ENCODE data around the gene ITPR1. TPM values are rescaled to one million over a fixed set of nuclear protein-coding genes. Genes with fewer than 3 reads are reported as not detected.

Gene ITPR1
- total RNA-seq, 1 experiment from 2014 or later: 7.5 TPM

DNA sequence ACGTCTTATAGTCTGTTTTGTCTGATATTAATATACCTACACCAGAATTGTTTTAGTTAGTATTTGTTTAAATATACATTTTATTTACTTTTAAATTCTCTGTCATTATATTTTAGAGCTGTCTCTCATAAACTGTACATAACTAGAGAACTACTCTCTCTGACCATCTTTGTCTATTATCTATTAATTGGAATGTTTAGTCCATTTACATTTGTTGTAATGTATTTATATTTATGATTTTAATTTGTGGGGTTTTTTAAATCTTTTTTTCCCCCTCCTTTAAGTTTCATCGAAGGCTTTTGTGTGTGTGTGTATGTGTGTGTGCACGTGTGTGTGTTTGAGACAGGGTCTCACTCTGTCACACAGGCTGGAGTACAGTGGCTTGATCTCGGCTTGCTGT is 47.1 kb downstream of the ITPR1 start:
- Mint-ChIP-seq H3K4me1 (ENCODE audit: insufficient read depth, unreplicated experiment) (no peaks in the 10 kb centered on the region), H3K4me3 (ENCODE audit: unreplicated experiment) (no peak overlapping the region), H3K36me3 (ENCODE audit: insufficient read depth, unreplicated experiment) (no peaks in the 10 kb centered on the region), H3K27me3 (ENCODE audit: insufficient read depth, unreplicated experiment) (no peaks in the 10 kb centered on the region), H3K27ac (ENCODE audit: low read depth, unreplicated experiment) (no peak overlapping the region), H3K9me3 (ENCODE audit: unreplicated experiment) (peaks cover 20% of the 10 kb centered on the region)
- ChIA-PET CTCF (no interaction called here), POLR2A (interaction anchor here (0.7 kb wide), 2 partner anchors 52 to 1363 kb away, joined by 3 read pairs; no protein-coding TSS in a partner anchor)
- BruUV-seq (replicated peaks): no TSS peak
- DNase-seq (ENCODE audit: unreplicated experiment): no peak
- TF ChIP-seq, protein P1, sequence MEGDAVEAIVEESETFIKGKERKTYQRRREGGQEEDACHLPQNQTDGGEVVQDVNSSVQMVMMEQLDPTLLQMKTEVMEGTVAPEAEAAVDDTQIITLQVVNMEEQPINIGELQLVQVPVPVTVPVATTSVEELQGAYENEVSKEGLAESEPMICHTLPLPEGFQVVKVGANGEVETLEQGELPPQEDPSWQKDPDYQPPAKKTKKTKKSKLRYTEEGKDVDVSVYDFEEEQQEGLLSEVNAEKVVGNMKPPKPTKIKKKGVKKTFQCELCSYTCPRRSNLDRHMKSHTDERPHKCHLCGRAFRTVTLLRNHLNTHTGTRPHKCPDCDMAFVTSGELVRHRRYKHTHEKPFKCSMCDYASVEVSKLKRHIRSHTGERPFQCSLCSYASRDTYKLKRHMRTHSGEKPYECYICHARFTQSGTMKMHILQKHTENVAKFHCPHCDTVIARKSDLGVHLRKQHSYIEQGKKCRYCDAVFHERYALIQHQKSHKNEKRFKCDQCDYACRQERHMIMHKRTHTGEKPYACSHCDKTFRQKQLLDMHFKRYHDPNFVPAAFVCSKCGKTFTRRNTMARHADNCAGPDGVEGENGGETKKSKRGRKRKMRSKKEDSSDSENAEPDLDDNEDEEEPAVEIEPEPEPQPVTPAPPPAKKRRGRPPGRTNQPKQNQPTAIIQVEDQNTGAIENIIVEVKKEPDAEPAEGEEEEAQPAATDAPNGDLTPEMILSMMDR (IDR thresholded peaks at IDR 0.05; ENCODE audit: unreplicated experiment): no peak
- intact Hi-C loops (cut with micrococcal nuclease): no loop called here

DNA sequence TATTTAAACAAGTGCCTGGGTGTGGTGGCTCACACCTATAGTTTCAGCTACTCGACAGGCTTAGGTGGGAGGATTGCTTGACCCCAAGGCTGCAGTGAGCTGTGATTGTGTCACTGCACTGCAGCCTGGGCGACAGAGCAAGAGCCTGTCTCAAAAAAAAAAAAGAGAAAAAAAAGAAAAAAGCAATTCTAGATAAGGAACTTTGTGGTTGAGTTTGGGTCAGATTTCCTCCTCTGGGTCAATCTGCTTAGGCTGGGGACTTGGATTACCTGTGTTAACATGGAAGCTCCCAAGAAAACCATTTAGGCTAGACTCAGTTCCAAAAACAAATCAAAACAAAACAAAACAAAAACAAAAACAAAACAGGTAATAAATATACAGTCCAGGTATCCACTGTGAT is 50.0 kb downstream of the ITPR1 start:
- Mint-ChIP-seq H3K27me3 (ENCODE audit: insufficient read depth, unreplicated experiment) (no peaks in the 10 kb centered on the region), H3K9me3 (ENCODE audit: unreplicated experiment) (peaks cover 20% of the 10 kb centered on the region), H3K36me3 (ENCODE audit: insufficient read depth, unreplicated experiment) (no peaks in the 10 kb centered on the region), H3K4me3 (ENCODE audit: unreplicated experiment) (no peak overlapping the region), H3K27ac (ENCODE audit: low read depth, unreplicated experiment) (no peak overlapping the region), H3K4me1 (ENCODE audit: insufficient read depth, unreplicated experiment) (no peaks in the 10 kb centered on the region)
- ChIA-PET POLR2A (no interaction called here), CTCF (interaction anchor here (1.0 kb wide), 1 partner anchor 9 kb away, joined by 5 read pairs; no protein-coding TSS in a partner anchor)
- TF ChIP-seq, protein P1 (IDR thresholded peaks at IDR 0.05; ENCODE audit: unreplicated experiment): no peak
- intact Hi-C loops (cut with micrococcal nuclease): no loop called here
- no TSS peak for BruUV-seq (replicated peaks)
- no peak for DNase-seq (ENCODE audit: unreplicated experiment)

DNA sequence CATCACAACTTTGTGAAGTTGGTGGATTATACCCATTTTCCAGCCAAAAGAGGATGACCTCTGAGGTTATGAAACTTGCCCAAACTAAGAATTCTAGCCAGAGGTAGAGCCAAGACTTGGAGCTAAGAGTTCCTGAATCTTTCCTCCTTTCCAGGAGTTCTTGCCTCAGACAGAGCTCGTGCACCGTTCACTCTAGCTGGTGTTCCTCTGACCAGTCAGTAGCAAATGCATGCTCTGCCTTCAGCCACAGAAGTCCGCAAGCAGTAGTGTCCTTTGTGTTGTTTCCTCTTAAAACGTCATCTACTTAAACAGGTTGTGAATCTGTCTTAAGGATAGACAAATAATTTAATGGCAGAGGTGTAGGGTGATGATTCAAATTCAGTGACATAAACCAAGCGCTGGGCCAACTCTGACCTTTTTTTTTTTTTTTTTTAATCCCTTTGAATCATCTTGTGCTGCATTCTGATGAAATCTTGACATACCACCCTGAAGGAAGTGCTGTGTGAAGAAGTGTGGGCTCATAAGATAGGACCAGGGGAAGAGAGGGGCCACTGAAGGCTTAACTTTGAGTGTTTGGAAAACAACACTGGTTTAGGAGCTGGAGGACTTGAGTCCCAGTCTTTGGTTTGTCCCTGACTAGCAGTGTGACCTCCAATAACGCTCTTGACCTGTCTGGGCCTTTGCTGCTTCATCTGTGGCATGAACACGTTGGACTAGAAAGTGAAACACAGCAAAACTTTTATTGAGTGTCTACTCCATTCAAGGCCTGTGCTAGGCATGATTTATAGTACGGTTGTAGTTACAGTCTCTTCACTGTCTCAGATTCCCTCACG is 53.4 kb downstream of the ITPR1 start:
- H3K27ac Mint-ChIP-seq (ENCODE audit: low read depth, unreplicated experiment): no peak overlapping the region
- POLR2A ChIA-PET: interaction anchor here (0.5 to 1.0 kb wide), 2 partner anchors 11 to 19 kb away, joined by 3 to 4 read pairs; no protein-coding TSS in a partner anchor

DNA sequence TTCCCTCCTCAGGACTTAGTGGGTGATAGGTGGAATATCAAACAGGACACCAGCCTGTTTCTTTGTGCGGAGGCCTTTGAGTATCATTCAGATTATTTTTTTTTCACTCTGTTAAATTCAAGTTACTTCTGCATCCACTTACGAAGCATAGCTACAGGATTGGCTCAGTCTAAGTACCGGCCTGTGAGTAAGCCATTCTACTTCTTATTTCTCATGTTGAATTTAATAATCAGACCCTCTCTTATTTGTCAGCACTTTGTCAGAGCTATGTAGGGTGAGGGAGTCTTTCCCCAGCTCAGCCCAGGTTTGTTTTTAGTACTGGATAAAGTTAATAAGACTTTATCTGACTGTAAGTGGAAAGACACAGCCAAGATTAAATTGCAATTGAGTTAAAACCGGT is 54.7 kb downstream of the ITPR1 start:
- Mint-ChIP-seq H3K4me3 (ENCODE audit: unreplicated experiment) (no peak overlapping the region), H3K27me3 (ENCODE audit: insufficient read depth, unreplicated experiment) (no peaks in the 10 kb centered on the region), H3K36me3 (ENCODE audit: insufficient read depth, unreplicated experiment) (no peaks in the 10 kb centered on the region), H3K4me1 (ENCODE audit: insufficient read depth, unreplicated experiment) (no peaks in the 10 kb centered on the region), H3K9me3 (ENCODE audit: unreplicated experiment) (no peaks in the 10 kb centered on the region), H3K27ac (ENCODE audit: low read depth, unreplicated experiment) (no peak overlapping the region)
- intact Hi-C loops (cut with micrococcal nuclease): no loop called here
- TF ChIP-seq, protein P1 (IDR thresholded peaks at IDR 0.05; ENCODE audit: unreplicated experiment): no peak
- no TSS peak for BruUV-seq (replicated peaks)
- DNase-seq (ENCODE audit: unreplicated experiment): no peak
- ChIA-PET CTCF (interaction anchor here (0.7 to 1.2 kb wide), 2 partner anchors 55 to 86 kb away, joined by 3 to 4 read pairs; no protein-coding TSS in a partner anchor), POLR2A (interaction anchor here (1.0 kb wide), 1 partner anchor 10 kb away, joined by 3 read pairs; no protein-coding TSS in a partner anchor)

More for the DNA sequence above, 53.4 kb downstream of the ITPR1 start:
- H3K36me3 Mint-ChIP-seq (ENCODE audit: insufficient read depth, unreplicated experiment): no peaks in the 10 kb centered on the region
- no peak overlapping the region for H3K4me3 Mint-ChIP-seq (ENCODE audit: unreplicated experiment)
- intact Hi-C loops (cut with micrococcal nuclease): no loop called here
- CTCF ChIA-PET: interaction anchor here (1.2 kb wide), 1 partner anchor 87 kb away, joined by 3 read pairs; no protein-coding TSS in a partner anchor
- H3K4me1 Mint-ChIP-seq (ENCODE audit: insufficient read depth, unreplicated experiment): no peaks in the 10 kb centered on the region
- H3K9me3 Mint-ChIP-seq (ENCODE audit: unreplicated experiment): peaks cover 7% of the 10 kb centered on the region
- H3K27me3 Mint-ChIP-seq (ENCODE audit: insufficient read depth, unreplicated experiment): no peaks in the 10 kb centered on the region
- DNase-seq (ENCODE audit: unreplicated experiment): no peak
- TF ChIP-seq, protein P1 (IDR thresholded peaks at IDR 0.05; ENCODE audit: unreplicated experiment): no peak
- no TSS peak for BruUV-seq (replicated peaks)
